HG02610 (cell line): ENCODE measurements around the gene LRRC70.
"Not testable (repeated sequence)": the region's sequence is repeated elsewhere in the genome, so short reads cannot be mapped to it uniquely, and the experiment has no call there.

Source experiments
- ATAC-seq: cut with Tn5 transposase; IDR thresholded peaks from one replicate; pipeline ENCODE4 v1.9.1; 2021; ENCODE audit warnings: mild to moderate bottlenecking, moderate library complexity; ENCODE audit not compliant: unreplicated experiment

LRRC70 gene

GRCh38 chr5:62605638-62606037, 27.0 kb downstream of the LRRC70 start:
- no peak for ATAC-seq

GRCh38 chr5:62606878-62607277, 28.3 kb downstream of the LRRC70 start:
- ATAC-seq = no peak

- no peak for ATAC-seq
Observed at GRCh38 chr5:62607615-62608014, 29.0 kb downstream of the LRRC70 start.

GRCh38 chr5:62608529-62609511, 30.2 kb downstream of the LRRC70 start:
- ATAC-seq = no peak

- ATAC-seq = no peak
Observed at GRCh38 chr5:62614355-62614754, 35.7 kb downstream of the LRRC70 start.

GRCh38 chr5:62616615-62617277, 38.1 kb downstream of the LRRC70 start:
- no peak for ATAC-seq

- no peak for ATAC-seq
Observed at GRCh38 chr5:62617943-62618342, 39.3 kb downstream of the LRRC70 start.

- no peak for ATAC-seq
Observed at GRCh38 chr5:62620761-62621160, 42.1 kb downstream of the LRRC70 start.

GRCh38 chr5:62621280-62621679, 42.7 kb downstream of the LRRC70 start:
- no peak for ATAC-seq

- ATAC-seq = no peak
Observed at GRCh38 chr5:62623271-62623670, 44.7 kb downstream of the LRRC70 start.

GRCh38 chr5:62624436-62624835, 45.8 kb downstream of the LRRC70 start:
- not testable (repeated sequence) for ATAC-seq

- no peak for ATAC-seq
Observed at GRCh38 chr5:62626534-62626933, 47.9 kb downstream of the LRRC70 start.

- ATAC-seq = no peak
Observed at GRCh38 chr5:62627121-62627520, 48.5 kb downstream of the LRRC70 start.

GRCh38 chr5:62627901-62628300, 49.3 kb downstream of the LRRC70 start:
- no peak for ATAC-seq
